GM21515 (cell line): ENCODE results near the gene SERPINA4.

Experiments used
- ATAC-seq: cut with Tn5 transposase; IDR thresholded peaks from one replicate; pipeline ENCODE4 v1.9.1; 2021; ENCODE audit not compliant: unreplicated experiment

SERPINA4 gene

GRCh38 chr14:94560751-94561655 lies at the start of gene SERPINA4:
Gene SERPINA4, plus strand, starts transcription at chr14:94561442. Its CDS starts 2,041 bp downstream, at chr14:94563483.
- no peak for ATAC-seq

DNA sequence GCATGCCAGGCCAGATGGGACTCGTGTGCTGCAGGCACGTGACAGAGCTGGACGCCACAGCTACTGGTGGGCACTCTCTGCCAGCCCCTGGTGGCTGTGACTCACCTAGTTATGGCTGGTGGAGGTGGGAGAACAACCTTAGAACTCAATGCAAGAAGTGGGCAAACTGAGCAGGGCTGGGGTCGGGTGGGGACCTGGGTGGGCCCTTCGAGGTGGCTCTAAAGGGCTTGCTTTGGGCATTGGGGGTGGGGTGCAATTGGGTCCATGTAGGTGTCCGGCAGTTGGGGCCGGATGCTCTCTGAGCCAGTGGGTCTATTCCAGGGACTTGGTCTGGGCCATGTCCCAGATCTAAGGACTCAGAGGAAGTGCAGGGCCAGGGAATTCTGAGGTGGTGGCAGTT lies 46.9 kb upstream of the SERPINA4 start:
- no peak for ATAC-seq

- no peak for ATAC-seq
Measured at GRCh38 chr14:94515426-94515825, 45.8 kb upstream of the SERPINA4 start.

DNA sequence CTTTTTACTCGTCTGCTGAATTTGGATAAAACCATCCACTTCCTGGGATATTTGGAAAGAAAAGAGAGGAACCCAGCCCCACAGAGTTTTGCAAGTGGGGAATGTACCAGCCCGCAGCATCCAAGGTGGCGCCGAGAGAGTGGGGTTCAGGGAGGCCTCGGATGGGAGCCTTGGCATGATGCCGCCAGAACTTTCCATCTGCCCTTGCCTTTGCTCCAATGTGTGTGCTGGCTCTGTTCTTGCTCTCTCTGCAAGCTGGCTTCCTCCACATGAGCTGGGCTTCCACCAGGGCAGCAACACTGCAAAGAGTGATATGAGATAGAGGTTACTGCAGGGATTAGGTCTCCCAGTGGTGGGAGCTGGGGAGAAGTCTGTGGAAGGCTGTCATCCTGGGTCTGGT lies 45.4 kb upstream of the SERPINA4 start:
- ATAC-seq = no peak

- no peak for ATAC-seq
Measured at GRCh38 chr14:94517248-94517640, 44.0 kb upstream of the SERPINA4 start.

GRCh38 chr14:94517641-94518257 lies 43.5 kb upstream of the SERPINA4 start:
- no peak for ATAC-seq

DNA sequence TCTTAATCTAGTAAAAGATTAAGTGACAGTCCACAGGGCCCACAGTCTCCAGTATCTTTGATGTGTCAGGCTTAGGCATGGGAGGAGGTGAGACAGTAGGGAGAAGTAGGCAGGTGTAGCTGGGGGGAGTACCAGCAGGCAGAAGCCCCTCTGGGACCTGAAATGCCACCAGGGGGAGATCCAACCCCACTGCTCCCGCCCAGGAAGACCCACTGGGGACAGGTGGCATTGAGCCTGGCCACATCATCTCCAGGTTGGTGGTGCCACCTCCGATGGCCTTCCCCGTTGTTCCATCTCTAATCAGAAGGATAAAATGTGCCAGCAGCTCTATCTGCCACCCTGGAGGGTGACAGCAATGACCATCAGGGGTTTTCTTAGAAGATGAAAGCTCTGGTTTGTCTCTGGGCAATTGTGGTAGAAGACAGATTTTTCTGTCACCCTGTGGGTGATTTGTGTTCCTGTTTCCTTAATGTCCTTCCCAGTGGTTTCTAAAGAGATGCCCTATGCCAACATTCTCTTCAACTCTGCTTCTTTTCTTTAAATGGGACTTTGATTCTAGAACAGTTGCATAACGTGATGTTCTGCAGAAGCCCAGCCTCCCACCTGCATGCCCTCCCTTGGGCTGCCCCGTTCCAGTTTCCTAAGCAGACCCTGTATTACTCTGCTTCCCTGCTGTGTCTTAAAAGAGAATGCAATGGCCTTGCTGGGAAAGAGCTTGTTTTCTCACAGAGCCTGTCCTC lies 39.7 kb upstream of the SERPINA4 start:
- no peak for ATAC-seq

DNA sequence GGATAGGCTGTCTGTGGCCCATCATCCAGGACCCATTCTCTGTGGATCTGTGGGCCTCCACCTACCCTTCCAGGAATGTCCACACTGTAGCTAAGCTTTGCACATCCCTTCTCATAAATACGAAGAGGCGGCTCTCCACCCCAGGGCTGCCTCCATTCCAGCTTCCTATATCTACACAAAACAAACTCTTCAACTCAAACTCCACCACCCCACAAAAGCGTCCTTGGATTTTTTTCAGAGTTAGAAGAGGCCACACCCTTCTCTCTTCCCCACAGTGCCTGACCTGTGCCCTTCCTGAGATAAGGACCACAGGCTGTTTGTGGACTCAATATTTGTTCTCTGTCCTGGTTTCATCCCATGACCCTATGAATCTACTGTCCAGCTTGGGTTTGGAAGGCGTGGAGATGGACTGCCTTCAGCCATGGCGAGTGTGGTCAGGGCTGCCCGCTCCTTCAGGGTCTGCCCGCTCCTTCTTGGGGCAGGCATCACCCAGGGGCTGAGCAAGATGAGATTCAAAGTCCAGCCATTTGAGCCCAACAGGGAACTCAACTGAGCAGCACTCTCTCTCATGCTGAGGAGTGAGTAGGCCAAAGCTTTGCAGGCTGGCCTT lies 39.0 kb upstream of the SERPINA4 start:
- no peak for ATAC-seq

DNA sequence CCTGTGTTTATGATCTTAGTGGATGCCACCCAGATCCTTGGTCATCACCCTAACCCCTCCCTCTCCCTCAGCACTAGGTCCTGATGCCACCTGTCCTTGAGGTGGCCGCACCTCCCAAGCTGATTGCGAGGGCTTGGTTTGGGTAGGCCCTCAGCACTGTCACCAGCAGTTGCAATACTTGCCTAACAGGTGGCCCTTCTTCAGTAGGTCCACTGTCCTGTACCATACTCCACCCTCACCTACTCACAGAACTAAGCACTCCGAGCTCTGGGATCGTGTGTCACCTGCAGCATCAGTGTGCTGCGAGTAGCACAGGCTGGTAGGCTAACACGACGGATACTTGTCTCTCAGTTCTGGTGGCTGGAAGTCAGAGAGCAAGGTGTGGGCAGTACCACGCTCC lies 38.0 kb upstream of the SERPINA4 start:
- ATAC-seq = no peak

DNA sequence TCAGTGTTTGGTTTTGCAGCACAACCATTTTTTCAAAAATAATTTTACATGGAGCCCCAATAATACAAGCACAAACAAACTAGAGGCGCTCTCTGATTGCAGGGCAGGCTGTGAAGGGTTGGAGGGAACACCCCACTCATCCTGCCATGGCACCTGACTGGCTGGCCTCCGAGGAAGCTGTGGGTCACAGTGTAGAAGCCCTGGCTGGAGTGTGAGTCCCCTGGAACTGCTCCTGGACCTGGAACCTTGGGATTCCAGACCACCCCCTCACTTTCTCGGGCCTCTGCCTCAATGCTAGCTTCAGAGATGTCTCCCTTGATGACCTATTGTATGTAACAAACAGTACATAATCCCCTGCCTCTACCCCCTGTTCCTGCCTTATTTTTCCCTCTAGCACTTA lies 37.1 kb upstream of the SERPINA4 start:
- no peak for ATAC-seq

GRCh38 chr14:94531187-94531586 lies 30.1 kb upstream of the SERPINA4 start:
- ATAC-seq = no peak

DNA sequence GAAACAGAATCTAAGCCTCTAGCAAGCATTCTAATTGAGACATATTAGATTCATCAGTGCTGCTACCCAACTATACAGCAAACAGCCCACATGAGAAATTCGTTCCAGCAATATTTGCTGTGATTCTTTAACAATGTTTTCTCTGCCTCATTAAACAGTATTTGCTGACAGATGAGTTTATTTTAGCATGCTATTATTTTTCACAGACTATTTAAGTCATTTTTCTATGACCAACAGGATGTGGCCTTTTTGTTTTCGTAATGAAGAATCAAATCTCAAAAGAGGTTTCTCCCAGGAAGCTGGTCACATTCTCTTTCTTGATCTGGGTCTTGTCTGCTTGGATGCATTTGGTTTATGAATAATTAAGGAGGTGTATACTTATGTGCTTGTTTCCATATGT lies 28.8 kb upstream of the SERPINA4 start:
- ATAC-seq = no peak

GRCh38 chr14:94535506-94535905 lies 25.7 kb upstream of the SERPINA4 start:
- no peak for ATAC-seq

DNA sequence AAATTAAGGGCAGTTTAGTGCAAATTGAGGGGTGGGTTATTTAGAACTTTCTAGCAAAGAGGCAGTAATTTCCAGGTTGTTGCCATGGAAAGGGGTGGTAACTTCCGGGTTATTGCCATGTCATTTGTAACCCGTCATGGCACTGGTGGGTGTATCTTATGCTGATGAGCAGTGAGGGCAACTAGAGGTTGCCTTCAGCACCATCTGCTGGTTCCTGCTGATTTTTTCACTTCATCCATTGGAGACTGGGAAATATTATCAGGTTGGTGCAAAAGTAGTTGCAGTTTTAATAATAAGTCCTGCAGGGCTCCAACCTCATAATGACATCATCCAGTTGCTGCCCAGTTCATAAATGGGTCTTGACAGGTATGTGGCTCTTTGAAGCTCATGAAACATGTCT lies 24.4 kb upstream of the SERPINA4 start:
- no peak for ATAC-seq

DNA sequence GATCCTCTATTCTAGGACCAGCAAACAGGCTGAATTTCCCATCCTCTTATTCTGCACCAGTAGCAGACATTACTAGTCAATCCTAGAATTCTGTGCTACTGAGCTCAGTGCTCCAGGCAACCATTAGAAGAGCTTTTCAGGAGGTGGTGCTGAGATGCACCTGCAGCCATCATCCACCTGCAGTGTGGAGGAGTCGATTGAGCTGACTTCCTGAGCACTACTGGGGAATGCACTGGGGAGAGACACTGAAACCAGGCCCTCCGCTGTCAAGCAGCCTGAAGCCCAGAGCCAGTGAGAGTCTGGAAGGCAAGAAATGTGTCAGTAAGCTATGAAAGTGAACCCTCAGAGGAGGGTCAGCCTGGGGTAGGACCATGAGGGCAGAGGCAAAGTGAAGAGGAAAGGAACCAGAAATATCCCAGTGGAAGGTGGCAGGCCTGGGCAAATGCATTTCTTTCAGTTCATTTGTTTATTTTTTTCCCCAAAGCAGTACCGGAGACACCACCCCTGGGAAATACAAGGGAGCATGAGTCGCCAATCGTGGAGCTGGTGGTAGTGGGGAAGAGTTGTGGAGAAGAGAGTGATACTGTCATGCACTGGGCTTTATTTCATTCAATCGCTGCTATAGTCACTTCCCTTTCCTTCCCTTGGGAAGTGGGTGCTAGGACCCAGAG lies 23.0 kb upstream of the SERPINA4 start:
- no peak for ATAC-seq

- no peak for ATAC-seq
Measured at GRCh38 chr14:94539181-94539580, 22.1 kb upstream of the SERPINA4 start.

- no peak for ATAC-seq
Measured at GRCh38 chr14:94540031-94540794, 21.0 kb upstream of the SERPINA4 start.

GRCh38 chr14:94541234-94541975 lies 19.8 kb upstream of the SERPINA4 start:
- ATAC-seq = no peak

GRCh38 chr14:94542111-94542810 lies 19.0 kb upstream of the SERPINA4 start:
- ATAC-seq = no peak
